Measurements from ENCODE around the gene FBXO24. TPM values are rescaled to one million over a fixed set of nuclear protein-coding genes. Genes with fewer than 3 reads are reported as not detected.

Gene FBXO24
- polyA plus RNA-seq, 1 donor (not counting 4 experiments of a cell fraction or from before 2014, with no cell fraction given) = 0.22 TPM

GRCh38 chr7:100567031-100567730 is 18.9 kb upstream of the FBXO24 start:
- H3K9ac ChIP-seq (ENCODE audit: control insufficient read depth, extremely low read depth, insufficient read depth, low read length) = no peak overlapping the region
- no peaks in the 10 kb centered on the region for H3K79me2 ChIP-seq (ENCODE audit: control insufficient read depth, insufficient read depth, low read length)
- H4K20me1 ChIP-seq (ENCODE audit: control insufficient read depth, extremely low read depth, insufficient read depth, low read length) = no peaks in the 10 kb centered on the region
- peaks cover 23% of the 10 kb centered on the region for H3K27me3 ChIP-seq (ENCODE audit: control insufficient read depth, extremely low read depth, insufficient read depth, low read length)
- DNase-seq (ENCODE audit: low read depth, low spot score) (no peak), FAIRE-seq (no peak)
- no peaks in the 10 kb centered on the region for H3K9me3 ChIP-seq (ENCODE audit: control insufficient read depth, low read depth, low read length)
- H3K27ac ChIP-seq (ENCODE audit: control insufficient read depth, insufficient read depth, low read length) = no peak overlapping the region
- TF ChIP-seq EZH2 (IDR thresholded peaks at IDR 0.05; ENCODE audit: low read length) = no peak
- no peak for TF ChIP-seq CTCF (optimal IDR thresholded peaks at IDR 0.05 in 1 of 3, IDR thresholded peaks at IDR 0.05 in 1 of 3, conservative IDR thresholded peaks at IDR 0.05 in 1 of 3; ENCODE audit: extremely low read depth in 1 of 3, insufficient read depth in 2 of 3, low read length in 3 of 3)
- no peak overlapping the region for H3K4me3 ChIP-seq (ENCODE audit: control insufficient read depth in 2 of 3, extremely low read depth in 1 of 3, insufficient read depth in 2 of 3, low read depth in 1 of 3, low read length in 3 of 3)
- no peak overlapping the region for H3K4me2 ChIP-seq (ENCODE audit: control insufficient read depth, extremely low read depth, insufficient read depth, low read depth, low read length)
- dilution Hi-C loops (cut with MboI; ENCODE audit: extremely low pct_ligation_motif_present, low sequenced_read_pairs) = no loop called here
- no peaks in the 10 kb centered on the region for H3K36me3 ChIP-seq (ENCODE audit: control insufficient read depth in 2 of 2, extremely low read depth in 1 of 2, insufficient read depth in 2 of 2, low read length in 2 of 2)
- no peaks in the 10 kb centered on the region for H3K9me1 ChIP-seq (ENCODE audit: control insufficient read depth, extremely low read depth, insufficient read depth, low read length)
- no peak overlapping the region for H2AFZ ChIP-seq (ENCODE audit: control insufficient read depth, low read length)
- H3K4me1 ChIP-seq (ENCODE audit: control insufficient read depth, extremely low read depth, insufficient read depth, low read length) = peaks cover 3% of the 10 kb centered on the region

- Histone ChIP-seq H3K9me1 (ENCODE audit: control insufficient read depth, extremely low read depth, insufficient read depth, low read length) (no peaks in the 10 kb centered on the region), H3K79me2 (ENCODE audit: control insufficient read depth, insufficient read depth, low read length) (no peaks in the 10 kb centered on the region), H3K4me1 (ENCODE audit: control insufficient read depth, extremely low read depth, insufficient read depth, low read length) (peaks cover 3% of the 10 kb centered on the region), H3K9ac (ENCODE audit: control insufficient read depth, extremely low read depth, insufficient read depth, low read length) (no peak overlapping the region), H3K4me2 (ENCODE audit: control insufficient read depth, extremely low read depth, insufficient read depth, low read depth, low read length) (no peak overlapping the region), H4K20me1 (ENCODE audit: control insufficient read depth, extremely low read depth, insufficient read depth, low read length) (no peaks in the 10 kb centered on the region), H3K36me3 (ENCODE audit: control insufficient read depth in 2 of 2, extremely low read depth in 1 of 2, insufficient read depth in 2 of 2, low read length in 2 of 2) (peaks cover 0 to 2% of the 10 kb centered on the region in 2 experiments), H3K9me3 (ENCODE audit: control insufficient read depth, low read depth, low read length) (no peaks in the 10 kb centered on the region), H3K27ac (ENCODE audit: control insufficient read depth, insufficient read depth, low read length) (no peak overlapping the region), H3K4me3 (ENCODE audit: control insufficient read depth in 2 of 3, extremely low read depth in 1 of 3, insufficient read depth in 2 of 3, low read depth in 1 of 3, low read length in 3 of 3) (no peak overlapping the region), H2AFZ (ENCODE audit: control insufficient read depth, low read length) (no peak overlapping the region), H3K27me3 (ENCODE audit: control insufficient read depth, extremely low read depth, insufficient read depth, low read length) (peaks cover 23% of the 10 kb centered on the region)
- TF ChIP-seq EZH2 (IDR thresholded peaks at IDR 0.05; ENCODE audit: low read length) (no peak), CTCF (optimal IDR thresholded peaks at IDR 0.05 in 1 of 3, IDR thresholded peaks at IDR 0.05 in 1 of 3, conservative IDR thresholded peaks at IDR 0.05 in 1 of 3; ENCODE audit: extremely low read depth in 1 of 3, insufficient read depth in 2 of 3, low read length in 3 of 3) (no peak)
- DNase-seq (ENCODE audit: low read depth, low spot score) (no peak), FAIRE-seq (no peak)
- dilution Hi-C loops (cut with MboI; ENCODE audit: extremely low pct_ligation_motif_present, low sequenced_read_pairs) = no loop called here
These were observed 18.4 kb upstream of the FBXO24 start for GRCh38 chr7:100567751-100568175.
